Lower leg skin (tissue), 3 donors: ENCODE measurements around the gene CCDC102A.

Experiments used
- POLR2A ChIP-seq, 2 donors: fragments of 450-650 bp; IDR thresholded peaks; one replicate each; pipeline ENCODE4 v1.6.1; 2016 to 2017; ENCODE audit warnings: antibody characterized with exemption in 2 of 2, mild to moderate bottlenecking in 1 of 2, moderate library complexity in 1 of 2
- TF ChIP-seq, protein P1 (sequence below), 3 donors: fragments of 450-650 bp; IDR thresholded peaks; one replicate each; pipeline ENCODE4 v1.5.1; 2016; ENCODE audit warnings: antibody characterized with exemption in 3 of 3, mild to moderate bottlenecking in 3 of 3, moderate library complexity in 2 of 3

DNA sequence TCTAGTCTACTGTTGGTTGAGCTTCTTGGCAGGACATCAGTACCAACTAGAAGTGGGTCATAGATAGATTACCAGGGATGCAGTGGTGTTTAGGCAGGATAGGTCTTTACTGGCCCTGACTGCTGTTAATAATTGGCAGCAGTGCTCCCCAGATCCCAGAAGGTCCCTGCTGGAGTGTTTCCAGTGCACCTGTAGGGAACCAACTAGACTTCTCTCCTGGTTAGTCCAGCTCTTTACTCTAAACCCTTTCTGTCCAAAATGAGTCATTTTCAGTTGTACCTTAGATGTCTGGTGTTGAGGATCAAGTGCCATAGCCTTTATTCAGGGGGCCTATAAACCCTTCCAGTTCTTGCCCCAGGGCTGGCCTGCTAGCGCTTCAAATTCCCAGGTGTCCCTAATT lies 65.2 kb downstream of the CCDC102A start:
- TF ChIP-seq, protein P1, sequence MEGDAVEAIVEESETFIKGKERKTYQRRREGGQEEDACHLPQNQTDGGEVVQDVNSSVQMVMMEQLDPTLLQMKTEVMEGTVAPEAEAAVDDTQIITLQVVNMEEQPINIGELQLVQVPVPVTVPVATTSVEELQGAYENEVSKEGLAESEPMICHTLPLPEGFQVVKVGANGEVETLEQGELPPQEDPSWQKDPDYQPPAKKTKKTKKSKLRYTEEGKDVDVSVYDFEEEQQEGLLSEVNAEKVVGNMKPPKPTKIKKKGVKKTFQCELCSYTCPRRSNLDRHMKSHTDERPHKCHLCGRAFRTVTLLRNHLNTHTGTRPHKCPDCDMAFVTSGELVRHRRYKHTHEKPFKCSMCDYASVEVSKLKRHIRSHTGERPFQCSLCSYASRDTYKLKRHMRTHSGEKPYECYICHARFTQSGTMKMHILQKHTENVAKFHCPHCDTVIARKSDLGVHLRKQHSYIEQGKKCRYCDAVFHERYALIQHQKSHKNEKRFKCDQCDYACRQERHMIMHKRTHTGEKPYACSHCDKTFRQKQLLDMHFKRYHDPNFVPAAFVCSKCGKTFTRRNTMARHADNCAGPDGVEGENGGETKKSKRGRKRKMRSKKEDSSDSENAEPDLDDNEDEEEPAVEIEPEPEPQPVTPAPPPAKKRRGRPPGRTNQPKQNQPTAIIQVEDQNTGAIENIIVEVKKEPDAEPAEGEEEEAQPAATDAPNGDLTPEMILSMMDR (IDR thresholded peaks at IDR 0.05), result no peak
- no peak for TF ChIP-seq POLR2A (IDR thresholded peaks at IDR 0.05)
